Prostate gland (tissue), 2 donors: Measurements from ENCODE around the gene COMMD4.

Experiments used
- POLR2A ChIP-seq: fragments of 450-650 bp; IDR thresholded peaks from one replicate; pipeline ENCODE4 v1.6.1; 2016; ENCODE audit warnings: antibody characterized with exemption, mild to moderate bottlenecking
- TF ChIP-seq, protein P1 (sequence below), 4 experiments: fragments of 200-600 bp in 2 of 4; fragments of 450-650 bp in 2 of 4; sonication (generic) in 2 of 4; IDR thresholded peaks; 1 replicate in 3 of 4; 2 replicates in 1 of 4; pipeline ENCODE4 v1.5.1; 2016 to 2019; ENCODE audit warnings: antibody characterized with exemption in 4 of 4, mild to moderate bottlenecking in 2 of 4, moderate library complexity in 2 of 4

- TF ChIP-seq, protein P1, sequence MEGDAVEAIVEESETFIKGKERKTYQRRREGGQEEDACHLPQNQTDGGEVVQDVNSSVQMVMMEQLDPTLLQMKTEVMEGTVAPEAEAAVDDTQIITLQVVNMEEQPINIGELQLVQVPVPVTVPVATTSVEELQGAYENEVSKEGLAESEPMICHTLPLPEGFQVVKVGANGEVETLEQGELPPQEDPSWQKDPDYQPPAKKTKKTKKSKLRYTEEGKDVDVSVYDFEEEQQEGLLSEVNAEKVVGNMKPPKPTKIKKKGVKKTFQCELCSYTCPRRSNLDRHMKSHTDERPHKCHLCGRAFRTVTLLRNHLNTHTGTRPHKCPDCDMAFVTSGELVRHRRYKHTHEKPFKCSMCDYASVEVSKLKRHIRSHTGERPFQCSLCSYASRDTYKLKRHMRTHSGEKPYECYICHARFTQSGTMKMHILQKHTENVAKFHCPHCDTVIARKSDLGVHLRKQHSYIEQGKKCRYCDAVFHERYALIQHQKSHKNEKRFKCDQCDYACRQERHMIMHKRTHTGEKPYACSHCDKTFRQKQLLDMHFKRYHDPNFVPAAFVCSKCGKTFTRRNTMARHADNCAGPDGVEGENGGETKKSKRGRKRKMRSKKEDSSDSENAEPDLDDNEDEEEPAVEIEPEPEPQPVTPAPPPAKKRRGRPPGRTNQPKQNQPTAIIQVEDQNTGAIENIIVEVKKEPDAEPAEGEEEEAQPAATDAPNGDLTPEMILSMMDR (IDR thresholded peaks at IDR 0.05): no peak
- TF ChIP-seq POLR2A: no peak
These were observed 30.3 kb downstream of the COMMD4 start for GRCh38 chr15:75366163-75366562.
